ENCODE measurements around the gene C16orf96. TPM values are rescaled to one million over a fixed set of nuclear protein-coding genes. Genes with fewer than 3 reads are reported as not detected.

C16orf96 gene
- polyA plus RNA-seq, 4 donors: 0.03 to 0.07 TPM; not detected in 2

GRCh38 chr16:4616047-4616811, 60.1 kb downstream of the C16orf96 start:
- WGBS, 3 donors: 1% methylated on average over 52 to 57 of the region's 57 CpGs
- Histone ChIP-seq H3K4me3 (ENCODE audit: low read depth in 1 of 3, low read length in 3 of 3) (peak overlapping the region; percentile 3 to 58 (median 50)), H3K27ac (ENCODE audit: low read depth in 1 of 3, low read length in 2 of 3) (peak overlapping the region; percentile 88 to 97 (median 95)), H3K27me3 (ENCODE audit: control insufficient read depth in 3 of 3, insufficient read depth in 3 of 3, low read length in 3 of 3) (no peaks in the 10 kb centered on the region), H3K36me3 (ENCODE audit: control insufficient read depth in 3 of 3, insufficient read depth in 2 of 3, low read depth in 1 of 3, low read length in 3 of 3) (peaks cover 0 to 29% (median 0%) of the 10 kb centered on the region in 3 donors), H3K9me3 (ENCODE audit: control insufficient read depth in 2 of 2, insufficient read depth in 1 of 2, low read depth in 1 of 2, low read length in 1 of 2) (no peaks in the 10 kb centered on the region), H3K4me1 (ENCODE audit: control insufficient read depth in 3 of 3, insufficient read depth in 2 of 3, low read depth in 1 of 3, low read length in 2 of 3) (peaks cover 9 to 65% (median 14%) of the 10 kb centered on the region in 3 donors)
- FAIRE-seq (no peak), DNase-seq (peak; percentile 100)

GRCh38 chr16:4617880-4618279, 61.7 kb downstream of the C16orf96 start:
- FAIRE-seq (no peak), DNase-seq (no peak)
- H3K36me3 ChIP-seq (ENCODE audit: control insufficient read depth in 3 of 3, insufficient read depth in 2 of 3, low read depth in 1 of 3, low read length in 3 of 3): peaks cover 0 to 16% (median 0%) of the 10 kb centered on the region in 3 donors
- H3K27ac ChIP-seq (ENCODE audit: low read depth in 1 of 3, low read length in 2 of 3): peak overlapping the region in 1 of 3 donors; percentile 28
- no peak overlapping the region for H3K4me3 ChIP-seq (ENCODE audit: low read depth in 1 of 3, low read length in 3 of 3)
- H3K9me3 ChIP-seq (ENCODE audit: control insufficient read depth in 2 of 2, insufficient read depth in 1 of 2, low read depth in 1 of 2, low read length in 1 of 2): no peaks in the 10 kb centered on the region
- WGBS, 3 donors: 87 to 90% (median 90%) methylated on average over 8 of the region's 8 CpGs
- no peaks in the 10 kb centered on the region for H3K27me3 ChIP-seq (ENCODE audit: control insufficient read depth in 3 of 3, insufficient read depth in 3 of 3, low read length in 3 of 3)
- H3K4me1 ChIP-seq (ENCODE audit: control insufficient read depth in 3 of 3, insufficient read depth in 2 of 3, low read depth in 1 of 3, low read length in 2 of 3): peaks cover 6 to 50% (median 7%) of the 10 kb centered on the region in 3 donors

- Histone ChIP-seq H3K27me3 (ENCODE audit: control insufficient read depth in 3 of 3, insufficient read depth in 3 of 3, low read length in 3 of 3) (no peaks in the 10 kb centered on the region), H3K4me1 (ENCODE audit: control insufficient read depth in 3 of 3, insufficient read depth in 2 of 3, low read depth in 1 of 3, low read length in 2 of 3) (peaks cover 0 to 44% (median 6%) of the 10 kb centered on the region in 3 donors), H3K36me3 (ENCODE audit: control insufficient read depth in 3 of 3, insufficient read depth in 2 of 3, low read depth in 1 of 3, low read length in 3 of 3) (peaks cover 0 to 9% (median 0%) of the 10 kb centered on the region in 3 donors), H3K4me3 (ENCODE audit: low read depth in 1 of 3, low read length in 3 of 3) (no peak overlapping the region), H3K9me3 (ENCODE audit: control insufficient read depth in 2 of 2, insufficient read depth in 1 of 2, low read depth in 1 of 2, low read length in 1 of 2) (no peaks in the 10 kb centered on the region), H3K27ac (ENCODE audit: low read depth in 1 of 3, low read length in 2 of 3) (peak overlapping the region in 1 of 3 donors; percentile 78)
- DNase-seq (peak; percentile 58 to 75), FAIRE-seq (no peak)
- 52 to 71% (median 65%) methylated on average over 8 of the region's 8 CpGs for WGBS, 3 donors
Observed at GRCh38 chr16:4618645-4619418, 62.7 kb downstream of the C16orf96 start.

- Histone ChIP-seq H3K4me1 (ENCODE audit: control insufficient read depth in 3 of 3, insufficient read depth in 2 of 3, low read depth in 1 of 3, low read length in 2 of 3) (peaks cover 6 to 29% (median 7%) of the 10 kb centered on the region in 3 donors), H3K27me3 (ENCODE audit: control insufficient read depth in 3 of 3, insufficient read depth in 3 of 3, low read length in 3 of 3) (no peaks in the 10 kb centered on the region), H3K27ac (ENCODE audit: low read depth in 1 of 3, low read length in 2 of 3) (no peak overlapping the region), H3K36me3 (ENCODE audit: control insufficient read depth in 3 of 3, insufficient read depth in 2 of 3, low read depth in 1 of 3, low read length in 3 of 3) (peaks cover 0 to 26% (median 0%) of the 10 kb centered on the region in 3 donors), H3K4me3 (ENCODE audit: low read depth in 1 of 3, low read length in 3 of 3) (no peak overlapping the region), H3K9me3 (ENCODE audit: control insufficient read depth in 2 of 2, insufficient read depth in 1 of 2, low read depth in 1 of 2, low read length in 1 of 2) (no peaks in the 10 kb centered on the region)
- no peak for FAIRE-seq
- 80 to 91% (median 90%) methylated on average over 7 of the region's 7 CpGs for WGBS, 3 donors
- DNase-seq: no peak
Observed at GRCh38 chr16:4623593-4623992, 67.5 kb downstream of the C16orf96 start.

GRCh38 chr16:4624015-4624826, 68.1 kb downstream of the C16orf96 start, which contains the start of gene MGRN1:
Gene MGRN1 (plus strand): TSS chr16:4624826. CDS start chr16:4624961, 135 bp downstream.
- WGBS, 3 donors: 6 to 8% (median 7%) methylated on average over 41 to 42 of the region's 42 CpGs
- H3K36me3 ChIP-seq (ENCODE audit: control insufficient read depth in 3 of 3, insufficient read depth in 2 of 3, low read depth in 1 of 3, low read length in 3 of 3): peaks cover 0 to 25% (median 0%) of the 10 kb centered on the region in 3 donors
- H3K4me1 ChIP-seq (ENCODE audit: control insufficient read depth in 3 of 3, insufficient read depth in 2 of 3, low read depth in 1 of 3, low read length in 2 of 3): peaks cover 6 to 23% (median 7%) of the 10 kb centered on the region in 3 donors
- H3K27ac ChIP-seq (ENCODE audit: low read depth in 1 of 3, low read length in 2 of 3): peak within 1 kb of the TSS; percentile 94 to 100 (median 95)
- peak within 1 kb of the TSS; percentile 96 to 99 (median 97) for H3K4me3 ChIP-seq (ENCODE audit: low read depth in 1 of 3, low read length in 3 of 3)
- no peaks in the 10 kb centered on the region for H3K27me3 ChIP-seq (ENCODE audit: control insufficient read depth in 3 of 3, insufficient read depth in 3 of 3, low read length in 3 of 3)
- FAIRE-seq: no peak
- no peaks in the 10 kb centered on the region for H3K9me3 ChIP-seq (ENCODE audit: control insufficient read depth in 2 of 2, insufficient read depth in 1 of 2, low read depth in 1 of 2, low read length in 1 of 2)
- DNase-seq: peak; percentile 96 to 99

GRCh38 chr16:4624827-4625559, 68.9 kb downstream of the C16orf96 start:
- no peaks in the 10 kb centered on the region for H3K27me3 ChIP-seq (ENCODE audit: control insufficient read depth in 3 of 3, insufficient read depth in 3 of 3, low read length in 3 of 3)
- H3K27ac ChIP-seq (ENCODE audit: low read depth in 1 of 3, low read length in 2 of 3): peak overlapping the region; percentile 89 to 100 (median 95)
- peaks cover 0 to 19% (median 0%) of the 10 kb centered on the region in 3 donors for H3K36me3 ChIP-seq (ENCODE audit: control insufficient read depth in 3 of 3, insufficient read depth in 2 of 3, low read depth in 1 of 3, low read length in 3 of 3)
- FAIRE-seq (no peak), DNase-seq (peak; percentile 68 to 94)
- H3K9me3 ChIP-seq (ENCODE audit: control insufficient read depth in 2 of 2, insufficient read depth in 1 of 2, low read depth in 1 of 2, low read length in 1 of 2): no peaks in the 10 kb centered on the region
- H3K4me1 ChIP-seq (ENCODE audit: control insufficient read depth in 3 of 3, insufficient read depth in 2 of 3, low read depth in 1 of 3, low read length in 2 of 3): peaks cover 6 to 16% (median 7%) of the 10 kb centered on the region in 3 donors
- WGBS, 3 donors: 0% methylated on average over 41 to 80 of the region's 80 CpGs
- peak overlapping the region; percentile 96 to 99 (median 97) for H3K4me3 ChIP-seq (ENCODE audit: low read depth in 1 of 3, low read length in 3 of 3)

- H3K36me3 ChIP-seq (ENCODE audit: control insufficient read depth in 3 of 3, insufficient read depth in 2 of 3, low read depth in 1 of 3, low read length in 3 of 3): peaks cover 0 to 21% (median 0%) of the 10 kb centered on the region in 3 donors
- DNase-seq: no peak
- H3K27me3 ChIP-seq (ENCODE audit: control insufficient read depth in 3 of 3, insufficient read depth in 3 of 3, low read length in 3 of 3): no peaks in the 10 kb centered on the region
- H3K4me3 ChIP-seq (ENCODE audit: low read depth in 1 of 3, low read length in 3 of 3): peak overlapping the region; percentile 96 to 99 (median 97)
- 7 to 9% (median 7%) methylated on average over 11 of the region's 11 CpGs for WGBS, 3 donors
- H3K9me3 ChIP-seq (ENCODE audit: control insufficient read depth in 2 of 2, insufficient read depth in 1 of 2, low read depth in 1 of 2, low read length in 1 of 2): no peaks in the 10 kb centered on the region
- FAIRE-seq: no peak
- H3K4me1 ChIP-seq (ENCODE audit: control insufficient read depth in 3 of 3, insufficient read depth in 2 of 3, low read depth in 1 of 3, low read length in 2 of 3): peaks cover 6 to 16% (median 7%) of the 10 kb centered on the region in 3 donors
- peak overlapping the region; percentile 89 to 100 (median 95) for H3K27ac ChIP-seq (ENCODE audit: low read depth in 1 of 3, low read length in 2 of 3)
Observed at GRCh38 chr16:4625560-4626159, 69.5 kb downstream of the C16orf96 start.

All from small intestine (tissue), 7 donors.